DMS53 treated with DMSO at 0.1 percent for 48 hours (cell line): Measurements from ENCODE around the gene SHISA6.

Source experiments
- DNase-seq: peaks from one replicate; lab custom pipeline; 2025; ENCODE audit not compliant: unreplicated experiment; lab: John Stamatoyannopoulos, UW

The SHISA6 gene

GRCh38 chr17:11240841-11241610 is at the start of gene SHISA6:
Gene SHISA6, plus strand, starts transcription at chr17:11241213.
- no peak for DNase-seq

GRCh38 chr17:11195801-11196200 is 45.2 kb upstream of the SHISA6 start:
- no peak for DNase-seq

- DNase-seq: no peak
These were observed 36.0 kb upstream of the SHISA6 start for GRCh38 chr17:11204991-11205390.

DNA sequence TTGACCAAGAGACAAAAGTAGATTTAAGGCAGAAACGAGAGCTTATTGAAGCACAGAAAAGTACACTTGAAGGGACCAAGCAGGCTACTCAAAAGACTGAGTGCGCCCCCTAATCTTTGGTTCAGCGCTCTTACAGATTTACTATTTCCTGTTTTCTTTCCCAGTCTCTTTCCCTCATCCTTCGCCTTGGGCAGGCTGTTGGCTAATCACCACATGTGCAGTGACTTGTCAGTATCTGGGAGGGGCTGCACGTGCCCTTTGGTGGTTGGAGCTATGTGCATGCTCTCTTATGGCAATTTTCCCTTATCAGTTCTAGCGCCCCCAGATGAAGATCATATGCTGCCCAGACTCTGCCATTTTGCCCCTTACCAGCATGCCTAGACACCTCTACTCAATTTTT is 35.4 kb upstream of the SHISA6 start:
- no peak for DNase-seq

DNA sequence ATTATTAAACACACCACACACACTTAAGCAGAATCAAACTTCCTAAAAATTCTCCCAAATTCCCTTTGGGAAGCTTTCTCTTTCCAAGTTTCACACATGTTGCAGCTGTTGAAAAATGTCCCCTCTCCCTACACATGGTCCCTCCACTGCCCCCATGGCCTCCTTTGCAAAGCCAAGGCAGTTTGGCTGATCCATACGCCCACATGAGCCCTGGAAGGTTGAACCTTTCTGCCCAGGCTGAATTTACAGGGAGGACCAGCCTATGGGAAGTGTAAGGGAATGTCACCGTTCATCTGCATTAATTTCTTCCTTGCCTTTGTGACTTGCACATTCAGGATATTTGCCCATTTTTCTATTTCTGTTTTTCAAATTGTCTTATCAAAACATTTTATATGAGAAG is 31.1 kb upstream of the SHISA6 start:
- DNase-seq: no peak

DNA sequence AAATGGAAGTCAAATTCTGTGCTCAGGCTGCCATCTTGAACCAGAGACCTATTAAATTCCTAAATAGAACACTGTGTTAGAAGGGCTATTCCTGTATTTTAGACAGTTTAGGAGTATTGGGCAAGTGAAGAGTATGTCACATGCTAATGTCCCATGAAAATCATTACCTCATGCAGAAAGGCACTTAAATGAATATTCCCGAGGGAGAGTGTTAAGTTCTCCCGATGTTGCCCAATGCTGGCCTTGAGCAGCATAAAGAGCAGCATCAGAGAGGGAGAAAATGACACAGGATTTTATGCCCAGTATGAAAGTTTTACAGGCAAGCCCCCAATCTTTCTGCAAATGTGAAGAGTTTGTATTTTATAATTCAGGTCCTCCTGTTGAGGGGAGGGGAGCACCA is 28.2 kb upstream of the SHISA6 start:
- no peak for DNase-seq

DNA sequence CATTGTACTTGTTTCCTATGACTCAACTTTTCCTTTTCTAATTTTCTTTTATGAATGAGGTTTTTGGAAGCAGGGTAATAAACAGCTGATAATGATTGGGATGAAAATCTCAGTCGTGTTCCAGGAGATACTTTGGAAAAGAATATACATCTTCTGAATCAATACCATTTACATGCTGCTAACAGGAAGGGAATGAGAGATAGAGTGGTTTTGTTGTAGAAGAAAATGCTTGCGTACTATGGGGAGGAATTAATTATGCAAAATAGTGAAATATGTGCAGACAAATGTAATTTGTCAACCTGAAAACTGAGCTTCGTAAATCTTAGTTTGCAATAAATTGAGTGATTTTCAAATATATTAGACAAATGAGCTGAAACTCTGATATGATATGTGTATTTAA is 24.0 kb upstream of the SHISA6 start:
- DNase-seq: no peak

GRCh38 chr17:11221196-11221595 is 19.8 kb upstream of the SHISA6 start:
- no peak for DNase-seq

DNA sequence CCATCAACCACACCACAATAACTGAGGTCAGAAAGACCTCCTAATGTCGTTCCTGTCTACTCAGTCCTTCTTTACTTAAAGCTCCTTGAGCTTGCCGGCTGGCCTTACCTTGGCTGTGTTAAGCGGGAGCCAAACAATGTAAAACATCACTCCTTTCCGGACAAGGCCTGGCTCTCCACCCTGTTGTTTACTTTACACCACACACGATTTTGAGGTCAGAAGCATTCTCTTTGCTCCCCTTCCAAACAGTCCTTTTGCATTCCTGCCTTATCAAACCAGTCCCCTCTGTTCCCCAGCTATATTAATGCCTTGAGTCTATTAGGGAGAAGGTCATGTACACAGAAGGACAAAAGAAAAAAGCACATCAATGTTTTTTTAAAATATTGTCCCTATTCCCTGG is 19.3 kb upstream of the SHISA6 start:
- no peak for DNase-seq

GRCh38 chr17:11238705-11239104 is 2.3 kb upstream of the SHISA6 start:
- DNase-seq: no peak

GRCh38 chr17:11239379-11239970 is 1.5 kb upstream of the SHISA6 start:
- no peak for DNase-seq

DNA sequence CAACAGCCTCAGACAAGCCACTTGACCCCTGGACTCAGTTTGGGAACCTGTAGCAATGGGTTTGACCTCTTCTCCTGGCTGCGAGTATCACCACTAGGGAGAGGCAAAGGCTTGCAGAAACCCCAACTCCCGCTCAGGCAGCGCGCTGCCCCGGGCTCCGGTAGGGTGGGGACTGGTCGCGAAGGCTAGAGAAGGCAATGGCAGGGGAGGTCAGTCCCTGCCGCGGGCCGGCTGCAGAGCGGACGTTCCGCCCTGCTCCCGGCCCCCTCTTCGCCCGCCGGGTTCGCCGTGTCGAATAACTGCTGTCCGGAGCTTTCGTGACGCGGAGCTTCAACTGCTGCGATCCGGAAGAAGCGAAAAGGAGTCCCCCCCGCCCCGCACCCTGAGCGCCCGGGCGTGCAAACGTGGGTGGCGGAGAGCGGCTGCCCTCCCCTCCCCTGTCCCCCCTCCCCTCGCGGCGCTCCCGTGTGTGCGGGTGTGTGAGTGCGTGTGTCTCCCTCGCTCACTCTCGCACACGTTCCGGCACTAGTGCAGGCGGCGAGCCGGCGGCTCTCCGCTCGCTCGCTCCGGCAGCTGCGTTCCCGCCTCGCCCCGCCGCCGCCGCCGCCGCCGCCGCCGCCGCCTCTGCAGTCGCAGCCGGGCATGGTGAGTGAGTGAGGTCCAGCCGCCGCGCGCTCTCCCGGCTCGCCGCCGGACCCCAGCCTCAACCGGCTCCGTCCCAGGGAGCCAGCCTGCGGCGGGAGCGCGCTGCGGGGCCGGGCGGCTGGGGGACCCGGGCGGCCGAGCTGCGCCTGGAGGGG is 772 bp upstream of the SHISA6 start:
- DNase-seq: no peak

GRCh38 chr17:11241611-11242226 is 706 bp downstream of the SHISA6 start:
- DNase-seq: no peak

- DNase-seq: no peak
These were observed 1.4 kb downstream of the SHISA6 start for GRCh38 chr17:11242411-11242810.

DNA sequence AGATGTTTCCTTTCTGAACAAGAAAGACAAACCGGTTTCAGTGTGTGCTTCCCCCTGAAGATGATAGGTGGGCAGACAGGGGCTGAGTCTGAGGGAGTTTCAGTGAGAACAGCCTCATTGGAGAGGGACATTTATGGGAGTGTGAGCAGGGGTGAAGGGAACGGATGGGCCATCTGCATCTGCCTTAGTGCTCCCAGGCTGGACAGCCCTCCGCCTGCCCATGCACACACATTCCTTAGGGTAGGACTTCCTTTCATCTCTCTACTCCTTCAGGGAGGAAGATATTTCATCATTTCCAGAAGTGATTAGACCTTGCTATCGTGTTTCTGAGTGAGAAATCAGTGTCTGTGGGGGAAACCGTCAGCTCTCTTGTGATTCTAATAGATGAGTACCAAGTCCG is 3.8 kb downstream of the SHISA6 start:
- DNase-seq: no peak

- no peak for DNase-seq
These were observed 4.2 kb downstream of the SHISA6 start for GRCh38 chr17:11245187-11245586.

GRCh38 chr17:11245791-11246190 is 4.8 kb downstream of the SHISA6 start:
- DNase-seq: no peak

GRCh38 chr17:11250161-11250560 is 9.1 kb downstream of the SHISA6 start:
- no peak for DNase-seq

DNA sequence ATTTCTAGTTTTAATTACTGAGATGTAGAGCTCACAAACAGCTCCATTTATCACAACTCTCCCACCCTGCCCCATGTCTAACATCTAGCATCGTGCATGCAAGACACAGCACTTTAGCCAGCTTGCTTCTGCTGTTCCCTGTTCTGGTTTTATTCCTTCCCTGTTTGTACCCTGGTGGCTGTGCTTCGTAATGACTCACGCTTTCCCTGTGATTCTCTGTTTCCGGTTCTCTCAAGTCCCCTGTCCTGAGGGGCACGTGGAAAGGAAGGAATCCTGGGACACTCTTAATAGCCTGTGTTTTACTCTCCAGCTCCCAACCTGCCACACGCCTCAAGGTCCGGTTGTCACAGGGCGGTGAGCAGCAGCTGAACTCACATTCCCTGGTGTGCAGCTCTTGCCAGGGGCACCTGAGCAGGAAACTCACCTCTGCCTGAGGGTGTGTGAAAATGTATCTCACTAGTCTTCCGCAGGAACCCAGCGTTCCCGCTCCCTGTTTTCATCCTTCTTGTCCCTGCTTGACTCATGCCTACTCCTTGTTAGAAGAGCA is 10.6 kb downstream of the SHISA6 start:
- no peak for DNase-seq

GRCh38 chr17:11252146-11252545 is 11.1 kb downstream of the SHISA6 start:
- DNase-seq: no peak

DNA sequence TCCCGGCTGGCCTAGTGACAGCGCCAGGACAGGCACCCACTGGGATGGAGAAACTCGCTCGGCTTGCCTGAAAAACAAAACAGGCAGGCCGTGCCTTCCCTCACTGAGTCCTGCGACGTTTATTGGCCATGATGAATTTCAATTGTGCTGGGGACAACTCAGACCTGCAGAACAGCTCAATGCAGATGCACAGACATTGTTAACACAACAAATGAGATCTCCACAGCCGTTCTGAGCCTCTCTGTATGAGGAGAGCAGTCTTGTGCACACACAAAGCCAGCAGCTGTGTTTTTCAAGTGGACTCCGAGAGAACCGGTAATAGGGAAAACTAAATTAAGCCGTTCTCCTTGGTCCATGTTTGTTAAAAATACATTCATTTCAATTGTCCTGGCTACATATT is 15.9 kb downstream of the SHISA6 start:
- no peak for DNase-seq
